ENCODE results near the gene MCC. TPM values are rescaled to one million over a fixed set of nuclear protein-coding genes. Genes with fewer than 3 reads are reported as not detected.

MCC gene
- total and polyA plus RNA-seq, 2 experiments from 2014 or later, result 8.3 to 31.5 TPM

- H3K9me2 ChIP-seq (replicated peaks; ENCODE audit: insufficient read depth), result no peaks in the 10 kb centered on the region
- H3K4me2 ChIP-seq, result no peak overlapping the region
- H2AFZ ChIP-seq, result no peak overlapping the region
- H3K9me3 ChIP-seq (ENCODE audit: low read depth), result no peaks in the 10 kb centered on the region
- H3K27ac ChIP-seq, result no peak overlapping the region
- H3K4me3 ChIP-seq, result no peak overlapping the region
- no peaks in the 10 kb centered on the region for H3K36me3 ChIP-seq (replicated peaks; ENCODE audit: insufficient read depth, low read depth)
- TF ChIP-seq EZH2 (IDR thresholded peaks at IDR 0.05; ENCODE audit: borderline replicate concordance), result no peak
- TF ChIP-seq, protein P1, sequence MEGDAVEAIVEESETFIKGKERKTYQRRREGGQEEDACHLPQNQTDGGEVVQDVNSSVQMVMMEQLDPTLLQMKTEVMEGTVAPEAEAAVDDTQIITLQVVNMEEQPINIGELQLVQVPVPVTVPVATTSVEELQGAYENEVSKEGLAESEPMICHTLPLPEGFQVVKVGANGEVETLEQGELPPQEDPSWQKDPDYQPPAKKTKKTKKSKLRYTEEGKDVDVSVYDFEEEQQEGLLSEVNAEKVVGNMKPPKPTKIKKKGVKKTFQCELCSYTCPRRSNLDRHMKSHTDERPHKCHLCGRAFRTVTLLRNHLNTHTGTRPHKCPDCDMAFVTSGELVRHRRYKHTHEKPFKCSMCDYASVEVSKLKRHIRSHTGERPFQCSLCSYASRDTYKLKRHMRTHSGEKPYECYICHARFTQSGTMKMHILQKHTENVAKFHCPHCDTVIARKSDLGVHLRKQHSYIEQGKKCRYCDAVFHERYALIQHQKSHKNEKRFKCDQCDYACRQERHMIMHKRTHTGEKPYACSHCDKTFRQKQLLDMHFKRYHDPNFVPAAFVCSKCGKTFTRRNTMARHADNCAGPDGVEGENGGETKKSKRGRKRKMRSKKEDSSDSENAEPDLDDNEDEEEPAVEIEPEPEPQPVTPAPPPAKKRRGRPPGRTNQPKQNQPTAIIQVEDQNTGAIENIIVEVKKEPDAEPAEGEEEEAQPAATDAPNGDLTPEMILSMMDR (IDR thresholded peaks at IDR 0.05; ENCODE audit: poor library complexity), result no peak
- no peak for TF ChIP-seq EZH2phosphoT487 (IDR thresholded peaks at IDR 0.05; ENCODE audit: low read depth, severe bottlenecking, unreplicated experiment)
- 86% methylated on average over 4 of the region's 4 CpGs for WGBS (ENCODE audit: low lambda C conversion rate, missing lambda C conversion rate)
- no peaks in the 10 kb centered on the region for H3K27me3 ChIP-seq
- H3K4me1 ChIP-seq (ENCODE audit: insufficient read depth), result peaks cover 14% of the 10 kb centered on the region
- no peak for DNase-seq (ENCODE audit: low spot score)
- no peaks in the 10 kb centered on the region for H3K79me2 ChIP-seq
- H4K20me1 ChIP-seq (ENCODE audit: insufficient read depth, poor library complexity, severe bottlenecking), result no peaks in the 10 kb centered on the region
These were observed 370.6 kb downstream of the MCC start for GRCh38 chr5:113117543-113118115.

DNA sequence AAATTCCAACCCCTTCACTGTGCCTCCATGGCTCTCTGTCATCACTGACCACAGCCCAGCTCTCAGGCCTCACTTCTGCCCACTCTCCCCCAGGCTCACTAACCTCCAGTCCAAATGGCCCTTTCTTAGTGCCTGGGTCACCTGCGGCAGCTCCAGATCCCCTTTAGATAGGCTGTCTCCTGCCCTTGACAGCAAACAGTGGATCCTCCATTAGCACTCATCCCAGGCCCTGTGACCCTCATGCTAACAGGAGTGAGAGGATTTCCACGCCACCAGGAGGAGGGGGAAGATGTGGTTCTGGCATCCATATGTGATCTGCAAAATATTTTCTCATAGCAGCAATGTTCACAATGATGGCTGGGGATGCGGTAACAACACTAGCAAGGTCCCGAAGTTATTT, 372.3 kb downstream of the MCC start:
- no peaks in the 10 kb centered on the region for H3K36me3 ChIP-seq (replicated peaks; ENCODE audit: insufficient read depth, low read depth)
- no peak overlapping the region for H3K4me2 ChIP-seq
- no peaks in the 10 kb centered on the region for H3K27me3 ChIP-seq
- no peak overlapping the region for H3K27ac ChIP-seq
- TF ChIP-seq EZH2 (IDR thresholded peaks at IDR 0.05; ENCODE audit: borderline replicate concordance) (no peak), EZH2phosphoT487 (IDR thresholded peaks at IDR 0.05; ENCODE audit: low read depth, severe bottlenecking, unreplicated experiment) (no peak)
- TF ChIP-seq, protein P1 (IDR thresholded peaks at IDR 0.05; ENCODE audit: poor library complexity), result no peak
- H3K79me2 ChIP-seq, result no peaks in the 10 kb centered on the region
- no peak overlapping the region for H3K4me3 ChIP-seq
- H3K9me3 ChIP-seq (ENCODE audit: low read depth), result no peaks in the 10 kb centered on the region
- H3K4me1 ChIP-seq (ENCODE audit: insufficient read depth), result peaks cover 14% of the 10 kb centered on the region
- DNase-seq (ENCODE audit: low spot score), result no peak
- no peak overlapping the region for H2AFZ ChIP-seq
- 89% methylated on average over 4 of the region's 4 CpGs for WGBS (ENCODE audit: low lambda C conversion rate, missing lambda C conversion rate)
- H4K20me1 ChIP-seq (ENCODE audit: insufficient read depth, poor library complexity, severe bottlenecking), result no peaks in the 10 kb centered on the region
- no peaks in the 10 kb centered on the region for H3K9me2 ChIP-seq (replicated peaks; ENCODE audit: insufficient read depth)

GRCh38 chr5:113115061-113115460, 373.2 kb downstream of the MCC start:
- Histone ChIP-seq H3K4me2 (no peak overlapping the region), H3K4me3 (no peak overlapping the region), H3K79me2 (no peaks in the 10 kb centered on the region), H3K9me2 (replicated peaks; ENCODE audit: insufficient read depth) (no peaks in the 10 kb centered on the region), H3K36me3 (replicated peaks; ENCODE audit: insufficient read depth, low read depth) (no peaks in the 10 kb centered on the region), H4K20me1 (ENCODE audit: insufficient read depth, poor library complexity, severe bottlenecking) (no peaks in the 10 kb centered on the region), H3K4me1 (ENCODE audit: insufficient read depth) (peaks cover 14% of the 10 kb centered on the region), H3K9me3 (ENCODE audit: low read depth) (no peaks in the 10 kb centered on the region), H3K27me3 (no peaks in the 10 kb centered on the region), H2AFZ (no peak overlapping the region), H3K27ac (no peak overlapping the region)
- DNase-seq (ENCODE audit: low spot score), result no peak
- TF ChIP-seq EZH2phosphoT487 (IDR thresholded peaks at IDR 0.05; ENCODE audit: low read depth, severe bottlenecking, unreplicated experiment), result no peak
- no peak for TF ChIP-seq EZH2 (IDR thresholded peaks at IDR 0.05; ENCODE audit: borderline replicate concordance)
- TF ChIP-seq, protein P1 (IDR thresholded peaks at IDR 0.05; ENCODE audit: poor library complexity), result no peak
- 91% methylated on average over 8 of the region's 8 CpGs for WGBS (ENCODE audit: low lambda C conversion rate, missing lambda C conversion rate)

All from hepatocyte (in vitro differentiated cells).